GM12878 (cell line): Measurements from ENCODE around the gene CD38. TPM values are rescaled to one million over a fixed set of nuclear protein-coding genes. Genes with fewer than 3 reads are reported as not detected.

Experiments used
- BACH1 ChIP-seq: fragments of 450-650 bp; IDR thresholded peaks from 2 replicates; pipeline ENCODE4 v1.6.1; 2017; ENCODE audit warnings: mild to moderate bottlenecking, borderline replicate concordance
- CEBPB ChIP-seq, 2 experiments: fragments of 150-350 bp in 1 of 2; IDR thresholded peaks; 2 replicates each; pipeline ENCODE4 v1.6.1; 2012 to 2014; ENCODE audit warnings: low read depth in 2 of 2, low read length in 2 of 2, borderline replicate concordance in 1 of 2, inconsistent platforms in 1 of 2
- E2F8 ChIP-seq: fragments of 450-650 bp; IDR thresholded peaks from 2 replicates; pipeline ENCODE4 v1.6.1; 2018; ENCODE audit warnings: mild to moderate bottlenecking, low read depth, moderate library complexity; ENCODE audit not compliant: partially characterized antibody
- EP300 ChIP-seq, 2 experiments: fragments of 150-350 bp in 1 of 2; IDR thresholded peaks; 2 replicates each; pipeline ENCODE4 v1.6.1; 2011 to 2012; ENCODE audit warnings: low read depth in 2 of 2, low read length in 2 of 2, borderline replicate concordance in 1 of 2, improper control_type of control experiment in 1 of 2, inconsistent platforms in 1 of 2; ENCODE audit not compliant: control insufficient read depth in 1 of 2
- GATAD2B ChIP-seq: fragments of 450-650 bp; conservative IDR thresholded peaks from 2 replicates; pipeline ENCODE4 v1.6.1; 2017; ENCODE audit warnings: low read depth, mild to moderate bottlenecking, moderate library complexity
- MLLT1 ChIP-seq: fragments of 450-650 bp; IDR thresholded peaks from 2 replicates; pipeline ENCODE4 v1.6.1; 2016; ENCODE audit warnings: mild to moderate bottlenecking
- MXI1 ChIP-seq: fragments of 150-350 bp; IDR thresholded peaks from 2 replicates; pipeline ENCODE4 v1.6.1; 2011; ENCODE audit warnings: low read depth, mild to moderate bottlenecking, inconsistent platforms, low read length, improper control_type of control experiment
- MYC ChIP-seq: IDR thresholded peaks from 2 replicates; pipeline ENCODE4 v1.6.1; 2011; ENCODE audit warnings: mild to moderate bottlenecking, low read length, moderate library complexity, inconsistent platforms; ENCODE audit not compliant: insufficient read depth, insufficient replicate concordance, insufficient read length, severe bottlenecking
- PAX5 ChIP-seq: IDR thresholded peaks from 2 replicates; pipeline ENCODE4 v1.6.1; 2011; ENCODE audit warnings: low read depth, low read length, borderline replicate concordance
- RFX5 ChIP-seq: IDR thresholded peaks from 2 replicates; pipeline ENCODE4 v1.6.1; 2011; ENCODE audit warnings: low read depth, low read length, improper control_type of control experiment
- USF1 ChIP-seq: IDR thresholded peaks from 2 replicates; pipeline ENCODE4 v1.6.1; 2011; ENCODE audit warnings: borderline replicate concordance, low read depth, mild to moderate bottlenecking, moderate library complexity, mixed read lengths, low read length; ENCODE audit not compliant: insufficient read depth; ENCODE audit errors: extremely low read length
- ZNF24 ChIP-seq: fragments of 450-650 bp; IDR thresholded peaks from 2 replicates; pipeline ENCODE4 v1.6.1; 2017; ENCODE audit warnings: antibody characterized with exemption, mild to moderate bottlenecking
- ZNF274 ChIP-seq: IDR thresholded peaks from one replicate; pipeline ENCODE4 v1.8.0; 2011; ENCODE audit not compliant: insufficient read length, insufficient read depth
- ZNF687 ChIP-seq: fragments of 450-650 bp; IDR thresholded peaks from 2 replicates; pipeline ENCODE4 v1.6.1; 2017; ENCODE audit warnings: mild to moderate bottlenecking, moderate library complexity
- ZSCAN29 ChIP-seq: fragments of 450-650 bp; IDR thresholded peaks from 2 replicates; pipeline ENCODE4 v1.6.1; 2017; ENCODE audit warnings: mild to moderate bottlenecking, moderate library complexity
- polyA plus RNA-seq, 11 experiments: library from polyadenylated mRNA; depleted of rRNA in 4 of 11; unstranded in 6 of 11; stranded (reverse) in 5 of 11; fragments of >200 nt; fragmentation: Nextera tagmentation in 4 of 11; fragmentation: Illumina TruSeq in 1 of 11; extraction: Ambion mirVana in 4 of 11; extraction: Trizol in 1 of 11; gene quantifications; 1 replicate in 1 of 11; 2 replicates in 10 of 11; pipeline versions ENCODE4 v1.2.1 to v1.2.3, GENCODE V29; 2011 to 2016; ENCODE audit warnings: inconsistent platforms in 2 of 11, missing spikeins in 2 of 11, low read depth in 1 of 11
- total RNA-seq, 4 experiments: library from RNA; depleted of rRNA in 3 of 4; stranded (reverse); fragments of >200 nt in 3 of 4; fragmentation: Illumina TruSeq in 1 of 4; extraction: Trizol in 1 of 4; gene quantifications; 2 replicates each; pipeline versions ENCODE4 v1.2.1 to v1.2.3, GENCODE V29; 2013 to 2021

The CD38 gene
- total and polyA plus RNA-seq, 10 of the 15 experiments (the other 5 are each of a cell fraction or from before 2014, with no cell fraction given) = 3.5 to 39.8 (median 12.7) TPM

DNA sequence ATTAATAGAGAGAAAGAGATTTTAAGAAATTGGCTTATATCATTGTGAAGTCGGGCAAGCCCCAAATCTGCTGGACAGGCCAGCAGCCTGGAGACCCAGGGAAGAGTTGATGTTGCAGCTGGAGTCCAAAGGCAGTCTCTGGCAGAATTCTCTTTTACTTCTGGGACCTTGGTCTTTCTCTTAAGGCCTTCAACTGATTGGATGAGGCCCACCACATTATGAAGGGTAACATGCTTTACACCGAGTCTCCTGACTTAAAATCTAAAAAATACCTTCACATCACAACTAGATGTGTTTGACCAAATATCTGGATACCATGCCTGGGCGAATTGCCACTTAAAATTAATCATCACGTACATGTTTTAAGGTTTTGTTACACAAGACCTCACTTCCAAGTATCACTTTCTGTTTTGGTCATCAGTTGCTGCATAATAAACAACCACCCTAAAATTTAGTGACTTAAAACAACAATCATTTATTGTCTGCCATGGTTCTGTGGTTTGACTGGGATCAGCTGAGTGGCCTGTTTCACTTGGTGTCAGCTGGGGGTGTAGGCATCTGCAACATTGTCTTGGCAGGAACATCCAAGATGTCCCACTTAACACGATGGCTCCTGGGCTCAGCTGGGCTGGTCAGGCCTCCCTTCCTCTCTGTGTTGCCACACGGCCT lies 3.4 kb downstream of the CD38 start (continued):
- TF ChIP-seq ZNF687 (0 out of 2 replicates have a peak, but pooled peaks have one; percentile 18), GATAD2B (0 out of 2 replicates have a peak, but pooled peaks have one; percentile 52), BACH1 (0 out of 2 replicates have a peak, but pooled peaks have one; percentile 20), ZNF24 (no peak), E2F8 (no peak), MYC (no peak), MXI1 (no peak), ZNF274 (no peak), PAX5 (no peak; the same call in 1 of the 2 replicates), ZSCAN29 (no peak), MLLT1 (peak; percentile 68), RFX5 (no peak), EP300 (IDR thresholded peaks at IDR 0.05; ENCODE audit: borderline replicate concordance in 1 of 2, control insufficient read depth in 1 of 2, low read depth in 2 of 2, low read length in 2 of 2) (peak; percentile 69 to 82), USF1 (no peak), CEBPB (IDR thresholded peaks at IDR 0.05; ENCODE audit: borderline replicate concordance in 1 of 2, low read depth in 2 of 2, low read length in 2 of 2) (no peak)
